ENCODE measurements around the gene CCT3.

CCT3 gene

DNA sequence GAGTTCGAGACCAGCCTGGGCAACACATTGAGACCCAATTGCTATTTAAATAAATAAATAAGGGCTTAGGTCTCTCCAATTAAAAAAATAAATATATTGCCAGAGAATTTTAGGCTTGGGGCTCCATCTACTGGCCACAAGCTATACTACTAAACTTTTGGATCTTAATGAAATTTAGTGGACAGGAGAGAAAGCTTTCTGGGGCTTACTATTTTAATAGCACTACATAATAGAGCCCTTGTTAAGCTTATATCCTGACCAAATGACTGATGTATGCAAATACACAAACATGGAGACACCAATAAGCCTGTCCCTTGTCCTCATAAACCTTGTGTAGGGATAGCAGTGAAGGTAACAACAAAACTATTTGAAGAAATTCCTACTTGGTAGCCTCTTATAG is 18.4 kb downstream of the CCT3 start:
- no peak for DNase-seq

- DNase-seq = no peak
These were observed 21.2 kb downstream of the CCT3 start for GRCh38 chr1:156316909-156317308.

DNA sequence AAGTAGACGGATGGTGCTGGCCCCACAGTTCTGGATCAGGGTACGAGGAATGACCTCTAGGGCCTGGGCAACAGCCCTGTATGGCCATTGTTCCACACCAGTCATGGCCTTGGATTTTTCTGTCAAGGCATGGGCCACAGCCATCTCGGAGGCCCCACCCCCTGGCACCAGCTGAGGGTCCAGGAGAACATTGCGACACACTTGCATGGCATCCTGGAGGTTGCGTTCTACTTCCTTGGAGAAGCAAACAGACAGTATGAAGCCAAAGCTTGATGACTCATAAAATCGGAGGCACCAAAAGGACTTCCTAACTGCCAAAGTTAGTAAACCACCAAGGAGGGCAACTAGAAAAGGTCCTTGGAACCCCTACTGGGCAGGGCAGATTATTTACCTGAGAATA is 27.1 kb downstream of the CCT3 start:
- no peak for DNase-seq

DNA sequence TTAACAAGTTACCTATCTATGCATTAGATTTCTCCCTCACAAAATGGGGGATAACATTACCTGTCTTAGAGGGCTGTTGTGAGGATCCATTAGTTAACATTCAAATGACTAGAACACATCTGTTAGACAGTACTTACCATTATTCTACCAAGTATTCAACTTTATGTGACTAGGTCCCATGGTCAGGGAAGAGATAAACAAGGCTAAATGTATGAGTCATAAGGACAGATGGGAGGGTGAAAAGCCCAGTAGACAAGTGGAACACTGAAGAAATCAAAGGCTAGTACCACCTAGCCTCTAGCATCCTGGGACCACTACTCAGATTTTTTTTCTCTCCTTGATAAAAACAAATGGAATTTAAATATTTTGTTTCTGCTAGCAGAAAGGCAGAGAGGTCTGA is 30.0 kb downstream of the CCT3 start:
- DNase-seq = no peak

DNA sequence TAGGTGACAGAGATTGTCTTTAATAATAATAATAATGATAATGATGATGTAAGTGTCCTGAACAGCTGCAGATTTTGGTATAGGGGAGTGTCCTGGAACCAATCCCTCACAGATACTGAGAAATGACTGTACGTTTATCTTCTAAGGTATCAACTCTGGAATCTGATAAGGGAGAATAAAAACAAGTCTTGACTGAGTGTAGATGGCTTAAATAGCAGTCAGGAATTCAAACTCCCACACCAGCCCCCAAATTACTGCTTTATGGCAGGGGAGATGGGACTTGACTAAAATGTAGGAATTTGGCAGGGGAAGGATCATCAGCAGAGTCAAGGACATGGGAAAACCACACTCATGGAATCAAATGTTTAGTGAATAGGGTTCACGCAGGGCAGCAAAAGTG is 32.9 kb downstream of the CCT3 start:
- no peak for DNase-seq

- DNase-seq = no peak
These were observed 34.9 kb downstream of the CCT3 start for GRCh38 chr1:156303241-156303640.

DNA sequence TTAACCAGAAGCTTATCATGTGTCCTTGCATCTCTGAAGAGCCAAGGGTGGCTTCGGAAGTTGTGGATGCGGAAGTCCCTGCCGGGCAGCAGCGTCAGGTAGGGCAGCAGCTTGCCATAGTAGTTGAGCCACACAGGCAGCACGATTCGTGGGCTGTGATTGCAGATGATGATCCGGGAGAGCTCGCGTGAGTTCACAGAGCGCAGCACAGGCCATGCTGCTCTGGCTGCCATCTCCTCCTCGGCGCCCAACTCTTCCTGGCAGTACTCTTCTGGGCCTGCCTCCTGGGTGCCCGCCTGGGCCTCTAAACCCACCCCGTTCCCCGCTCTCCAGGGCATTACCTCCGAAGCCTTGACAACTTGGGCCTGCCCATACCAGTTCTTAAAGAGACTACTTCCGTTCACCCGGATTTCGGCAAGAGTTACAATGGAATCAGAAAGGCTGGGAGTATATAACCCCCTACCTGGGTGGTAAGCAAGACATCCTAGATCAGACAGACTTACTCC is 39.2 kb downstream of the CCT3 start, which contains the start of gene VHLL:
VHLL (minus strand) TSS at position 456 of the 506 bp plus-strand sequence; CDS start at position 338, 118 bp downstream.
- no peak for DNase-seq

DNA sequence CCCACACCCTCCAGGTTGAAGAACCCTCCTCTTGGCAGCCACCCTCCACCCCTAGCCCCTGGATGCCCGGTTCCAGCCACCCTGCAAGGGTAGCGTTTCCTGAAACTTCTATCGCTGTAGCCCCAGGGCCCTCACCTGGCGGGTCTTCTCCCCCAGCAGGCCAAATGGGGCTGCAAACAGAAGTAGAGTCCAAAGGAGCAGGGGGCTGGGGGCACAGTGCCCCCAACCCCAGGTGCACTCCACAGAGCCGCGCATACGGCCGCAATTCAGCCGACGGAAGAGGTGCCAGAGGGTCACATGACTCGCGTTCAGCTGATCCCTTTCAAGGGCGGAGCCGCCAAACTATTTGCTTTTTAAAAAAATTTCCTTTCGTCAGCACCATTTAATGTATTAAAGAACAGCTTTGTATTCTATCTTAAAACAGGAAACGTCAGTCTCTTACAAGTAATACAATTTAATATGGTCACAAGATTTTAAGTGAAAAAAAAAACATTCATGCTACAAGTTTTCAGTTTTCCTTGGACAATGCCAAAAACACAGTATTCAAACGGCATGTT is 42.6 kb downstream of the CCT3 start, which contains the start of gene GLMP:
GLMP (minus strand) TSS at position 289 of the 557 bp plus-strand sequence; CDS start at position 255, 34 bp downstream.
- DNase-seq = peak; percentile 32

DNA sequence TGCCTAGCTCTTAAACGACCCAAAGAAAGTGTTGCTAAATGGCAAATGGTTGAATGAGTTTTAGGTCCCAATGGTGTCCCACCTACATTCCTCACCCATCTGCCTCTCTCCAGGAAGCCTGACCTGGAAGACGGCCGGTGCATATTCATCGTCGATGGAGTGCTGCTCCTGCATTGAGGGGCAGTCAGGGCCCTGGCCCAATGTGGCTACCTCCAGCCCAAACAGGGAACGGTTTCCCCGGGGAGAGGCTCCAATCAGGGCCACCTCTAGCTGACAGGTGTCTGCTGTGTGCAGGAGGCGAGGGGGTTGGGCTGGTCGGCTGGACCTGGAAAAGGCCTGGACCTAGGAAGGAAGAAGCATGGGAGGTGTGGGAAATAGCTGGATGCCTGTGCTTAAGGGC is 44.2 kb downstream of the CCT3 start:
- no peak for DNase-seq

- DNase-seq = no peak
These were observed 45.0 kb downstream of the CCT3 start for GRCh38 chr1:156293098-156293434.

DNA sequence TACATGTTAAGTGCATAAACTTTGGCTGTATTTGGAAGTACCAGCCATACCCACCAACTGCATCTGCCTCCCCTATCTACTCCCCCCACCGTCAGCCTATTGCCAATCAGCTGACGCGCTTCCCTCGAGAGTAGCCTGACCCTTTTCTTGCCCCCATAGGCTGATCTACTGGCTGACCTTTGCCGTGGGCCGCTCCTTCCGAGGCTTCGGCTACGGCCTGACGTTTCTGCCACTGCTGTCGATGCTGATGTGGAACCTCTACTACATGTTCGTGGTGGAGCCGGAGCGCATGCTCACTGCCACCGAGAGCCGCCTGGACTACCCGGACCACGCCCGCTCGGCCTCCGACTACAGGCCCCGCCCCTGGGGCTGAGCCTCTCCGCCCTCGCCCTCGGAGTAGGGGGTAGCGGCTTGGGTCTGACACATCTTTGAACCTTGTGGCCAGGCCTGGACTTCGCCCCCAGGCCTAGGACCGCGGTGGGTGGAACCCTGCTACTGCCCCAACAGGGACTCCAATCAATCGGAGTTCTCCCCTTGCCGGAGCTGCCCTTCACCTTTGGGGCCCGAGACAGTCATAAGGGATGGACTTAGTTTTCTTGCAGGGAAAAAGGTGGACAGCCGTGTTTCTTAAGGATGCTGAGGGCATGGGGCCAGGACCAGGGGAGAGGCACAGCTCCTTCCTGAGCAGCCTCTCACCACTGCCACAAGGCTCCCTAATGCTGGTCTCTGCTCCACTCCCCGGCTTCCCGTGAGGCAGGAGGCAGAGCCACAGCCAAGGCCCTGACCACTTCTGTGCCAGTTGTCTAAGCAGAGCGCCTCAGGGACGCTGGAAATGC is 46.6 kb downstream of the CCT3 start:
- peak; percentile 18 for DNase-seq

- no peak for DNase-seq
These were observed 48.2 kb downstream of the CCT3 start for GRCh38 chr1:156289857-156290256.

GRCh38 chr1:156286061-156286460 is 52.0 kb downstream of the CCT3 start:
- DNase-seq = no peak

DNA sequence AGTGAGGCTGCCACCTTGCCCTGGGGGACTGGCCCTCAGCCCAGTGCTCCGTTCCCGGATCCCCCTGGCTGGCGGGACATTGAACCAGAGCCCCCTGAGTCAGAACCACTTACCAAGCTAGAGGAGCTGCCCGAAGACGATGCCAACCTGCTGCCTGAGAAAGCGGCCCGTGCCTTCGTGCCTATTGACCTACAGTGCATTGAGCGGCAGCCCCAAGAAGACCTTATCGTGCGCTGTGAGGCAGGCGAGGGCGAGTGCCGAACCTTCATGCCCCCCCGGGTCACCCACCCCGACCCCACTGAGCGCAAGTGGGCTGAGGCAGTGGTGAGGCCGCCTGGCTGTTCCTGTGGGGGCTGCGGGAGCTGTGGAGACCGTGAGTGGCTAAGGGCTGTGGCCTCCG is 52.7 kb downstream of the CCT3 start:
- no peak for DNase-seq

GRCh38 chr1:156284757-156285156 is 53.3 kb downstream of the CCT3 start:
- no peak for DNase-seq

DNA sequence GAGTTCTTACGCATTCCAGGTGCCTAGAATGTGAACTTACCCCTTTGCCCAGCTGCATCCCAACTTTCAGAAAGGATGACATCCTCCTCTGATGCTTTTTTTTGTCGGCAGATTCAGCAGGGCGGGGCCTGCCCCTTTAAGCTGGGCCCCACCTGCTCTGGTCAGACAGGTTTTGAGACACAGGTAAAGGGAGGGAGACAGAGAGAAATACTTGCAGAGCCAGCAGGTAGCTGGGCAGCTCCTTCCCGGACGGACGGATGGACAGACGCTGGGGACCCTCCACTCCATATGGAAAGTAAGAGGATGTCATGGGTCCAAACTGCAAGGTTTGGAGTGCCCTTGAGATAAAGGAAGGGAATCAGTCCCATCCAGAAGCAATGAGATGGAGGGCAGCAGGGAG is 54.0 kb downstream of the CCT3 start, which contains the start of gene TMEM79:
TMEM79 (plus strand) TSS at position 214 of the 400 bp plus-strand sequence. CDS start 902 bp downstream, outside the sequence.
- no peak for DNase-seq

GRCh38 chr1:156283521-156283920 is 54.6 kb downstream of the CCT3 start:
- no peak for DNase-seq

DNA sequence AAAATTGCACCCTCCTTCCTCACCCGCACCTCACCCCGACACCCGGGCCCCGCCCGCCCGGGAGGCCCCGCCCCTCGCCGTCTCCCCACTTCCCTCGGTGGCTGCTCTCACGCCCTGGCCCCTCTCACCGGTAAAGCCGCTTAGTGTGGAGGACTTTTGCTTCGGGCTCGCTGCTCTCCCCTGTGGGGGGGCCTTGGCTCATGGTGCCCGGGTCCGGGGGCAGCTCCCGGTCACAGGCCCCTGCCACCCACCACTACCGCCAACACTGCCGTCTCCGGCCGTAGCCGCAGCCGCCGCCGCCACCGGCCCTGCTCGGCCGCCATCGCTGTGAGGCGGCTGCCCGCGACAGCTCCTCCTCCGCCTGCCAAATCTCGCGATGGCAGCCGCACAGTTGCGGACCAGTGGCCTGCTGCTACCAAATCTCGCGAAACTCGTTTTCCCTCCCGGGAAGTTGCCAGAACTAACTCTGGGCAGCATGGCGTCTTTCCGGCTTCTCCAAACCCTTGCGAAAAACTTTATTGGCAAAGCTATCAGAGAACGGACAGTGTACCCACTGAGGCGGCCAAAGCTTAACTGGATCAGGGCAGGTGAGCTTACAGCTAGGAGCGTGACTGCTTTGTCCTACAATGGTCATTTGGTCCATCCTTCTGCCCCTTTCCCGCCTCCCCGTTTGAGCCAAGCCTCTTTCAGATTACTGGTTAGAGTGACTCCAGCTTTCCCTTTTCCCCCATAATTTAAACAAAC is 55.4 kb downstream of the CCT3 start, which contains the start of gene SMG5:
SMG5 (minus strand) TSS at position 347 of the 744 bp plus-strand sequence; CDS start at position 202, 145 bp downstream.
- DNase-seq = peak; percentile 98

DNA sequence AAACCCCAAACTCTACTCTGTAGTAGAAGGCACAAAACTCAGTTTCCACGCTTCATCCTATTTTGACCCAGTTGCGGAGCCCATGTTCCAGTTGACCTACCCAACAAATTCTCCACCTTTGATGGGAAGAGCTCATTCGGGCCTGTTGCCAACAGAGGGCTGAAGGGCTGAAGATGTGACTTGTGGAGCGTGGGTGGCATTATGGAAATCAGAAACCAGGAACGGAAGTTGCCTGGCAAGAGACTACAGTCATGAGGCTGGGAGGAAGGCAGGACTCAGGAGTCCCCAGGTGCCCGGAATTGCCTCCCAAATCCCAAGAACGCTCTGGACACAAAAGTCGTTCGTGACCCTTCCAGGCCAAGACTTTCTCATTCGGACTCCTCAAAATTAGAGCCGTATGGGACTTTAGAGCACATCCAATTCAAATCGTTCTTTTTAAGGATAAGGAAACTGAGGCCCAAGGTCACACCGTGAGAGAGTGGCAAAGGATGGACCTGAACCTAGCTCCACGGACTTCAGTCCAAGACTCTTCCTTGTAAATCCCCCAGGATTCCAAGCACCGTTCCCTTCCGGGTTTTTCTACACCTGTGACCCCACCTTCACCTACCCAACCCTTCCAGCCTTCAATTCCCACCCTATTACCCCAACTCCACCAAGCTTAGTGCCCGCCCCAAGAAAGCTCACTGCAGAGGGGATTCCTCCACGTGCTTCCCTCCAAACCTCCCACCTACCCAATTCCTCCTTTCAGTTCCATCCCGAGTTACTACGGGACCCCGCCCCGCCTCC is 56.2 kb downstream of the CCT3 start:
- DNase-seq = peak; percentile 19

- no peak for DNase-seq
These were observed 56.8 kb downstream of the CCT3 start for GRCh38 chr1:156281281-156281680.

GRCh38 chr1:156279837-156280236 is 58.3 kb downstream of the CCT3 start:
- no peak for DNase-seq

- DNase-seq = no peak
These were observed 61.1 kb downstream of the CCT3 start for GRCh38 chr1:156276966-156277381.

All from NCI-H2029 (cell line).